ENCODE data around the gene GBP7. TPM values are rescaled to one million over a fixed set of nuclear protein-coding genes. Genes with fewer than 3 reads are reported as not detected.

GBP7 gene
- total RNA-seq, 1 donor from 2014 or later = not detected

DNA sequence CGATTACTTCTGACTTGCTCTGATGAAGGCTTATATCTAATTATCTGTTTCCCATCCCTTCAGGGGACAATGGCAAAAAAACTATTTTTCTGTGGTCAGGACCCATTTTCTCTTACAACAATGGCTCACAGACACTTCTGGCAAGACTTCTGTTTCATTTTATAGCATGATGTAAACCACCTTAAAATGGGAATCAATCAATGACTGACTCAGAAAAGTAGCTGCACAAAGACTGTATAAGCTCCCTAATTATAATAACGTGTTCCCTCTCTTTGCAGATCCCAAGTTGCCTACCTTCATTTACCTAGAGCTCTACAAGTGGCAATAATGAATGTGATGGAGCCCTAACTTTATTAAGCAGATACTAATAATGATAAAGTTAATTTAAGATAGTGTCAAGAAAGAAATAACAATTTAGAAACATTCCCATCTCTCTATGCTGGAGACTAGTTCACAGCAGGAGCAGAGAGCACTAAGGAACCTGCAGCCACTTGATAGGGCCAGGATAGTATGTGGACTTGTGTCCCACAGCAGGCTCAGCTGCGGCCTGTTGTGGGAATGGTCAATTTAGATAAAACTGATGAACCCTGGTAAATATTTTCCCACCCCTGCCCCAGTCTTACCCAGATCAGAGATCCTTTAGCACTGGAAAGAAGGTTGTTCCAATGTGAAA is 50.4 kb downstream of the GBP7 start:
- peak in 1 of 2 donors; percentile 16 for DNase-seq (ENCODE audit: low read depth in 2 of 2)

DNA sequence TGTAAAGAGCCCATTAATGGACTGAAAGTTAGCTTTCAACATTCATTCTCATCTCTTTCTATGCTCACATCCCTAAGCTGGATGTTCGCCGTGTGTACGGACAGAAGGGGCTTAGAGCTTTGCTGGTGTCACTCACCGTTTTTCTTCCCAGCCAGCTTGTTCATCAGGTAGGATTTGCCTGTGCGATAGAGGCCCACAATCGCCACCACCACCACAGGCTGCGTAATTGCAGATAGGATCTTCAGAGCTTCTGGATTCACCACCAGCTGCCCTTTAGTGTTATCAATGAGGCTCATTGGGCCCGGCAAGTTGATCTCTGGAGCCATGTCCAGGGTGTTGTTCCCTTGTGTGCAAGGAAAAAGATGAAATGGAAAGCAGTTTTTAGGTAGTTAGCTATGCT is 54.2 kb downstream of the GBP7 start:
- DNase-seq (ENCODE audit: low read depth in 2 of 2) = no peak

DNA sequence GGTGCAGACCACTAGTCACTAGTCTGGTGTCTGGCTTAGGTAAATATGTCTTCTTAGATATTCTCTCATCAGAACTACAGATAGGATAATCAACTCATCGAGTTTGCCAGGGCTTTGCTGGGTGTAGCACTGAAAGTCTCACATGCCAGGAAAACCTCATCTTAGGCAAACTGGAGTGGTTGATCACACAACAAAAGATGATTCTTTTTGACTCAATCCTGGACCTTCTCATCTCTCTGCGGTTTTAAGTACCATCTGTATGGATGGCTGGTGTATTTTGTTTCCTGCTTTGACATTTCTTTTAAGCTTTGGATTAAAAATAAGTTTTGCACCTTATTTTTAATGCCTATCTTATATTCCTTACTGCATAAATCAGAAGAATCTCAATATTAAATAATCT is 61.1 kb downstream of the GBP7 start:
- DNase-seq (ENCODE audit: low read depth in 2 of 2) = no peak

DNA sequence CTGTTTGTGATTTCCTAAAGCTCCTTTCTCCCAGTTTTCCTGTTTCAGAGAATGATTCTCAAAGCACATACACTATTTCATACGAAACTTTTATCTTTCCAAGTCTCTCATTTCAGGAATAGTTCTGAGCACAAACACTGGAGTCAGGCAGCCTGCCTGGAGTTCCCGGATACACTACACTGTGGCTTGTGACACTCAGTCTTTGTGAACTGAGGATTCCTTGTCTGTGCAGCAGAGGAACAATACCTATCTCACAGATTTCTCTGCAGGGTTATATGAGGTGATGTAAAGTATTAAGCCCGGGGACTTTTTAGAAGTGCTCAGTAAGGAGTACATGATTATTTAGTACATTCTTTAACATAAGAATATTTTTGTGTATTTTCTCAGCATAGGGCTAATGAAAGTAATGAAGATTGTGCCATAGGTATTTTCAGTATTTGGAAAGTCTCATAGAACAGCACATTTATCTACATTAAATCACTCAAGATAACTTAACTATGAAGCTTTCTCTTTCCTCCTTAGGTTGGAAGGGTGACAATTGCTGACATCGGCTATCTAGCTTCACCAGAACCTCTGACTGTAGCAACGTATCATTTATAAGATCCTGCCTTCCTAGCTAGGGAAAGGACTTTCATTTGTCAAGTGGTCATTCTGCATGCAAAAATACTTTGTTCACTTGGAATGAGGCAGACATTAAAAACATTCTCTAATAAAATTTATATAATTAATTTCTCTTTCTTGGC is 62.8 kb downstream of the GBP7 start:
- DNase-seq (ENCODE audit: low read depth in 2 of 2) = no peak

DNA sequence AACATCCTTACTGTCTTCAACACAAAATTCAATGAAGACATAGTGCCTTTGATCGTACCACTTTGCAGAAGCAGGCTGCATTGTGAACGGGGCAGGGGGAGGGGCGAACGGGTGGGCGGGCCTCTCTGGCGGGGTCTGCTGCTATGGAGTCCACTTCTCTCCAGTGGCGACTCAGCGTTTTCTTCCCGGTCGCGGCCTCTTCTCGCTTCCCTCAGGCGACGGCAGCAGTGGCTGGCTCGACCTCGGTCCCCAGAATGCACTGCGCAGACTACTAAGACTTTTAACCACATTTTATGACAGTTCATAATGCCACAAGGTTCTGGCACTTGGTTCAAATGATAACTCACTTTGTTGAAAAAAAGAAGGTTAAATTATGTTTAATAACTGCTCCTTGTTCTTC is 71.1 kb downstream of the GBP7 start:
- no peak for DNase-seq (ENCODE audit: low read depth in 2 of 2)

DNA sequence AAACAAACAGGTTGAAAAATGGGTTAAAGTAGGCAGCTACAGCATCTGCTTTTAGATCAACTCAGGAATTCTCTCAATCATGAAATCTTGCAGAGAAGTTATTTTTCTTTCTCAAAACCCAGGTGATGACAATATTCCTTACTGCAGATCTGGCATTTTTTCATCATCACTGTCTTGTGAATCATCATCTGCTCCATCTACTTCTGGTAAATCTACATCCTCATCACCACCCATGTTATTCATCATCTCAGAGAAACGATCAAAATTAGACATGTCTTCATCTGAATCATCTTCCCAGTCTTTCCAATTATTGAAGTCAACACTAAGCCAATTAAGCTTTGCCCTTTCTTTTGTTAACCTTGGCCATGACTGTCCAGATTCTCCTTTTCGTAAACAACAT is 71.7 kb downstream of the GBP7 start:
- no peak for DNase-seq (ENCODE audit: low read depth in 2 of 2)

DNA sequence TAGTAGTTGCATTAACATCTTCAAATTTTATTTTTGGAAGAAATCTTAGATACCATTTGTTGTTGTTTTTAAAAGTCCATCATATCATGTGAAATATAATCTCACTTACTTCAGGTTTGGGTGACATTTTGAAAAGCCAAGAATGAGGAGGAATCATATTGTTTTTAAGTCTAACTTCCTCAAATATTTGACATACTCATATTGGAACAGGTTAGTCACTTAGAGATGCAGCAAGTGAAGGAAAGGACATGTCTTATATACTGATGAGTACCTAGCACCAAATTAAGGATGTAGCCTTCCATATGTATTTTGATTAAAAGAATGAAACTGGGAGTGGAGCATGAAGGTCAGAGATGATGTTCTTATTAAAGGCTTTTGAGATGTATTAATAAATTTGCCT is 73.8 kb downstream of the GBP7 start:
- no peak for DNase-seq (ENCODE audit: low read depth in 2 of 2)

DNA sequence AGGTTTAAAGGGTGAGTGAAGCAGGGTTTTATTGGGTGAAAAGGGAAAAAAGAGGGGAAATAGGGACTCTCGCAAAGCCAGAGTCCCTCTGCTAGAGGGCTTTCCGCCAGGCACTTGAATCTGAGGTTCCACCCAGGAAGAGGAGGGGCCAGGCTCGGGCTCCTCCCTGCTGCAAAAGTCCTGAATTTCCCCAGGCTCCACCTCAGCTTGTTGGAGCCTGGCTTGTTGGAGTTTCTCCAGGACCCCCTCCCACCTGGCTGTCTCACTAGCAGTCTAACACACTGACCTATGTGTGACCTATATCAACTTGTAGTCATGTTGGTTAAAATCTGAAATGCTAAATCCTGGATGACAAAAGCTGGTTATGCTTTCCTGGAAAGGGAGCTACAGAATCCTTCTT is 75.4 kb downstream of the GBP7 start:
- DNase-seq (ENCODE audit: low read depth in 2 of 2) = no peak

DNA sequence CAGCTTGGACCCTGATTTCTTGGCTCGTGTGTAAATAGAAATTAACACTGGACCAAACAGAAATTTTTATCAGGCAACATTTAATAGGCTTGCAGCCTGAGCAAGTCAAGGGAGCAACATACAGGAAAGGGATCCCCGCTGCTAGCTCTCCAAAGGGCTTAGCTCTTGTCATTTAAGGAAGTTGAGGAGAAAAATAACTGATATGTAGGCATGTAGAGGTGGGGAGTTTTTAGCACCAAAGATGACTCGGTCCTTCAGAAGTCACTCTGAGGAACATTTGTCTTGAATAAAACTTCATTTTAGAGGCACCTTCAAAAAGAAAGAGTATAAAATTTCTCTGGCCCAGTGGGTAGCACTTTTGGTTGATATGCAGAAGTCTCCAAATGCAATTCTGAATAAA is 76.9 kb downstream of the GBP7 start:
- DNase-seq (ENCODE audit: low read depth in 2 of 2) = no peak

DNA sequence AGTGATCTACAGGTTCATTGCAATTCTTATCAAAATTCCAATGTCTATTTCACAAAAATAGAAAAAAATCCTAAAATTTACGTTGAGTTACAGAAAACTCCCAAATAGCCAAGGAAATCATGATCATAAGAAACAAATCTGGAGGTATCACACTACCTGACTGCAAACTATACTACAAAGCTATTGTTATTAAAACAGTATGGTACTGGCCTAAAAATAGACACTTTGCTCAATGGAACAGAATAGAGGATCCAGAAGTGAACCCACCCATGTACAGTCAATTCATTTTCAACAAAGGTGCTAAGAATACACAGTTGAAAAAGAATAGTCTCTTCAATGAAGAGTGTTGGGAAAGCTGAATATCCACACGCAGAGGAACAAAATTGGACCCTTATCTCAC is 80.1 kb downstream of the GBP7 start:
- no peak for DNase-seq (ENCODE audit: low read depth in 2 of 2)

DNA sequence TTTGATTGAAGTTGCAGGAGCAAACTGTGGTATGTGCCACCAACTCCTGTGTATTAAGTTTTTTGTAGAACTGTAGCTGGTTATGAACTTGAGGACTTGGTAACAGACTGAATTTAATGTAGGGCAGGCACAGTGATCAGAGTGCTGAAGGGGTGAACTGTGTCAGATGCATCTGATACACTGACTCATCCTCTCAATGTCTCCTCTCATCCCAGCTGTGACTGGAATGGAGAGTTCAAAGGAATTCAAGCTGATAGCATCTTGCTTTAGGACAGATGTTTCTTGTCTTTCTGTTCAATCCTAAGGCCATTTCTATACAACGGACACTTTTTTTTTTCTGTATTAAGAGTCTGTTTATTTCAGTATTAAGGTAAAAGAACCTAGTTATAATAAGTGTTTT is 85.8 kb downstream of the GBP7 start:
- no peak for DNase-seq (ENCODE audit: low read depth in 2 of 2)

DNA sequence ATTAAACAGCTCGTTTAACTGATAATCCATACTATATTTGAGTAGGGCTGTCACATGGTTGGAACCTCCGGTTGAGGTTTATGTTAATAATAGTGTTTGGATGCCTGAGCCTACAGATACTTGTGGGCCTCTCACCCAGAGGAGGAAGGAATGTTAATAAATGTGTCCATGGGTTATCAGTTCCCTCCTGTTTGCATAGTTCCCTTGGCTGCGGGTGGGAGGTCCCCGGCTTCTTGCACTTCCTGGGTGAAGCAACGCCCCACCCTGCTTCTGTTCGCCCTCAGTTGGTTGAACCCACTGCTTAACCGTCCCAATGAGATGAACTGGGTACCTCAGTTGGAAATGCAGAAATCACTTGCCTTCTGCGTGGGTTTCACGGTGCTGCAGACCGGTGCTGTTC is 87.2 kb downstream of the GBP7 start:
- DNase-seq (ENCODE audit: low read depth in 2 of 2) = no peak

DNA sequence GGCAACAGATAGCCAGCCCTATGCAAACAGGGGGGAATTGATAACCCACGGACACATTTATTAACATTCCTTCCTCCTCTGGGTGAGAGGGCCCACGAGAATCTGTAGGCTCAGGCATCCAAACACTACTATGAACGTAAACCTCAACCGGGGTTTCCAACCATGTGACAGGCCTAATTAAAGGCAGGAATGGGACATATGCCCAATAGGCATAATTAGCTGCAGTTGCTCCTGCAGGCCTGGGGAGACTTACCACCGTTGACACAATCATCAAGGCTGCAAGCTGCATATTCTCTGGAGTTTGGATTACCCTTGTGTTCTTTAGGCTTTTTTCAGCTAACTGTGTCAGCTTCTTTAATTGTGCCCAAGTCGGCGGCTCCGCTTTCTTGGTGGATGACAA is 88.6 kb downstream of the GBP7 start:
- DNase-seq (ENCODE audit: low read depth in 2 of 2) = no peak

DNA sequence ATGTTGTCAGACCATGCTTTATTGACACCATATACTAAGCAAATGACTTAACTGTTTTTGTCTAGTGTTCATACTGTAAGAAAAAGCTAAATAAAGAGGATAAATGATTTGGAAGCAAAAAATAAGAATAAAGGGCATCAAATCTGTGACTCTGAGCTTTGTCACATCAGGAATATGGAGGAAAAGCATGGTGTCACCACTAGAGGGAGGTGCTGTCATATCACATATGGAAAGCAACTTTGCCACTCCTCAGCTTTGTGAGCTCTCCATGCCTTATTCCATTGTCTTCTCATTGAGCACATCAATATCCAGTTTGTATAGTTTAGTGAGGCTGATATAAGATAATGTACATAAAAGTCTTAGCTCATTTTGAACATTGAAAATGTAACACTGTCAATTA is 90.0 kb downstream of the GBP7 start:
- peak in 1 of 2 donors; percentile 62 for DNase-seq (ENCODE audit: low read depth in 2 of 2)

Other genes with a start within 250 kb of the GBP7 start
- 16.8 and 17.3 TPM in 2 replicates for gene KYAT3, start 183.4 kb downstream of the GBP7 start, total RNA-seq
- 5.7 and 6.2 TPM in 2 replicates for gene RBMXL1, start 183.4 kb downstream of the GBP7 start, total RNA-seq
- gene GBP3, start 153.1 kb downstream of the GBP7 start, total RNA-seq = 13.0 and 15.6 TPM in 2 replicates
- 8.6 and 10.9 TPM in 2 replicates for gene GBP1, start 110.8 kb downstream of the GBP7 start, total RNA-seq
- gene GBP2, start 49.9 kb downstream of the GBP7 start, total RNA-seq = 13.7 and 56.0 TPM in 2 replicates
- 2.3 and 7.6 TPM in 2 replicates for gene GBP4, start 22.9 kb upstream of the GBP7 start, total RNA-seq
- gene GBP5, start 96.9 kb upstream of the GBP7 start, total RNA-seq = 0.25 and 0.26 TPM in 2 replicates
- gene GBP6, start 188.1 kb upstream of the GBP7 start, total RNA-seq = not detected in 2 replicates

Data from dermis microvascular lymphatic vessel endothelial cell (primary cell).